Measurements from ENCODE around the gene USP53. TPM values are rescaled to one million over a fixed set of nuclear protein-coding genes. Genes with fewer than 3 reads are reported as not detected.

USP53 gene
- total RNA-seq, 1 donor: 148 TPM

- TF ChIP-seq, protein P1, sequence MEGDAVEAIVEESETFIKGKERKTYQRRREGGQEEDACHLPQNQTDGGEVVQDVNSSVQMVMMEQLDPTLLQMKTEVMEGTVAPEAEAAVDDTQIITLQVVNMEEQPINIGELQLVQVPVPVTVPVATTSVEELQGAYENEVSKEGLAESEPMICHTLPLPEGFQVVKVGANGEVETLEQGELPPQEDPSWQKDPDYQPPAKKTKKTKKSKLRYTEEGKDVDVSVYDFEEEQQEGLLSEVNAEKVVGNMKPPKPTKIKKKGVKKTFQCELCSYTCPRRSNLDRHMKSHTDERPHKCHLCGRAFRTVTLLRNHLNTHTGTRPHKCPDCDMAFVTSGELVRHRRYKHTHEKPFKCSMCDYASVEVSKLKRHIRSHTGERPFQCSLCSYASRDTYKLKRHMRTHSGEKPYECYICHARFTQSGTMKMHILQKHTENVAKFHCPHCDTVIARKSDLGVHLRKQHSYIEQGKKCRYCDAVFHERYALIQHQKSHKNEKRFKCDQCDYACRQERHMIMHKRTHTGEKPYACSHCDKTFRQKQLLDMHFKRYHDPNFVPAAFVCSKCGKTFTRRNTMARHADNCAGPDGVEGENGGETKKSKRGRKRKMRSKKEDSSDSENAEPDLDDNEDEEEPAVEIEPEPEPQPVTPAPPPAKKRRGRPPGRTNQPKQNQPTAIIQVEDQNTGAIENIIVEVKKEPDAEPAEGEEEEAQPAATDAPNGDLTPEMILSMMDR (IDR thresholded peaks at IDR 0.05; ENCODE audit: insufficient read depth, low read depth, low read length): no peak
- H3K4me3 ChIP-seq (ENCODE audit: low read depth, low read length): peak overlapping the region; percentile 44
- peak; percentile 62 for DNase-seq (ENCODE audit: low read depth)
Observed at GRCh38 chr4:119284876-119285780, 72.6 kb downstream of the USP53 start.

- TF ChIP-seq, protein P1 (IDR thresholded peaks at IDR 0.05; ENCODE audit: insufficient read depth, low read depth, low read length): peak; percentile 53
- DNase-seq (ENCODE audit: low read depth): peak; percentile 82
- no peak overlapping the region for H3K4me3 ChIP-seq (ENCODE audit: low read depth, low read length)
Observed at GRCh38 chr4:119286377-119287002, 74.0 kb downstream of the USP53 start.

- TF ChIP-seq, protein P1 (IDR thresholded peaks at IDR 0.05; ENCODE audit: insufficient read depth, low read depth, low read length): no peak
- H3K4me3 ChIP-seq (ENCODE audit: low read depth, low read length): no peak overlapping the region
- no peak for DNase-seq (ENCODE audit: low read depth)
Observed at GRCh38 chr4:119289313-119289712, 76.8 kb downstream of the USP53 start.

DNA sequence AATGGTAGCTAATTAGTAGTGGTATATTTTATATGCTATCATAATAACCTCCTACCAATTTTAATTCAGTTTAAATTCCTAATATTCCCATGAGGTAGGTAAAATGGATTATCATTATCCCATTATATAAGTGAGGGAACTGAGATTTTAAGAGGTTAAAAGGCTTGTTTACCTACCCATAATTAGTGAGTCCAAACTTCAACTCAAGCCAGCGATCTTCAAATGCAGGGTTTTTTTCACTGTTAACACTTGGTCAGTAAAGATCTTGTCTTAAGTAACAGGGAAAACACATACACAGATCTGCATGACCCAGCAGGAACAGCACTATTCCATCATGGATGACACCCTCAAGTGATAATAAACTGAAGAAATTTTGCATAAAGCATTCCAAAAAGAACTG is 78.1 kb downstream of the USP53 start:
- no peak overlapping the region for H3K4me3 ChIP-seq (ENCODE audit: low read depth, low read length)
- TF ChIP-seq, protein P1 (IDR thresholded peaks at IDR 0.05; ENCODE audit: insufficient read depth, low read depth, low read length): no peak
- DNase-seq (ENCODE audit: low read depth): no peak

GRCh38 chr4:119296356-119296755 is 83.8 kb downstream of the USP53 start:
- no peak for DNase-seq (ENCODE audit: low read depth)
- TF ChIP-seq, protein P1 (IDR thresholded peaks at IDR 0.05; ENCODE audit: insufficient read depth, low read depth, low read length): no peak
- H3K4me3 ChIP-seq (ENCODE audit: low read depth, low read length): no peak overlapping the region

DNA sequence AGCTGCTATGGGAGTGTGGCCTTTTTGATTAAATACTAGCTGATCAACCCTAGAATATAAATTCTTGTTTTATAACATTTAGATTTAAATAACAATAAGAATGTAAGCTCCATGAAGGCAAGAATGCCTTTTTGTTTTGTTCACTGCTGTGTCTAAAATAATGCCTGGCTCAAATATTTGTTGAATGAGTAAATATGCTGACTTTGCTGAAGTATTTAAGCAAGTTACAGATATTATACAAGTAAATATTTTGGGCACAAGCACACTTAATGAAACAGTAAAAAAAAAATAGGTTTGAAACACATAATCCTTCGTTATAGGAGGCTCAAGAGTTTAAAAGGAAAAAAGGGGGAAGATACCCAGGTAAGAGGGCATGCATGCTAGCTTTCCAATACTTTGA is 85.3 kb downstream of the USP53 start:
- H3K4me3 ChIP-seq (ENCODE audit: low read depth, low read length): peak overlapping the region; percentile 97

More for the DNA sequence above, 85.3 kb downstream of the USP53 start:
- DNase-seq (ENCODE audit: low read depth): no peak
- TF ChIP-seq, protein P1 (IDR thresholded peaks at IDR 0.05; ENCODE audit: insufficient read depth, low read depth, low read length): no peak
